ENCODE results near the gene LDLRAP1.
"Not testable (repeated sequence)": the region's sequence is repeated elsewhere in the genome, so short reads cannot be mapped to it uniquely, and the experiment has no call there.

Gene LDLRAP1

DNA sequence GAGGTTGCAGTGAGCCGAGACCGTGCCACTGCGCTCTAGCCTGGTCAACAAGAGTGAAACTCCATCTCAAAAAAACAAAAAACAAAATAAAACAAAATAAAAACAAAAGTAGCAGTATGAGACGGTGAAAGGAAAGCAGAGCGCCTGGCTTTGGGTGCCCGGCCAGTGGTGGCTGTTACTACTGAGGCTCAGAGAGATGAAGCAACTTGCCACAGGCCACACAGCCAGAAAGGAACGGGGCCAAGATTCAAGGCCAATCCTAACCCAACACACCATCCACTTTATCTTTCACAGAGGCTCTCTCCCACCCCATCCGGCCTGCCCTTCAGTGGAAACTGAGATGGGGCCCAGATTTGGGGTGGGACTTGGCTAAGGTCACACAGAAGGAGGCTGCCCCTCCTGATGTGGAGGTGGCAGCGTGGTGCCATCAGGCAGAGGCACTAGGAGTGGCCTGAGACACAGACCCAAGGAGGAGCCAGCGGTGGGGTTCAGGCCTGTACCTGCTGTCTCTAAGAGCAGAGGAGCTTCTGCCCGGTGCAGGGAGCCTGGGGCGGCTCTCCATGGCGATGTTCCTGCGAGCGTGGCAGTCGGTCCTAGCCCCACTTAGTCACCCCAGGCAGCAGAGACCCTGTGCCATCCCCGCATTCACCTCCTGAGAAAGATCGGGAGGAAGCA, 33.2 kb downstream of the LDLRAP1 start:
- DNase-seq = no peak

GRCh38 chr1:25577134-25577920, 33.9 kb downstream of the LDLRAP1 start:
- DNase-seq = no peak

- no peak for DNase-seq
Observed at GRCh38 chr1:25579292-25580252, 36.2 kb downstream of the LDLRAP1 start.

DNA sequence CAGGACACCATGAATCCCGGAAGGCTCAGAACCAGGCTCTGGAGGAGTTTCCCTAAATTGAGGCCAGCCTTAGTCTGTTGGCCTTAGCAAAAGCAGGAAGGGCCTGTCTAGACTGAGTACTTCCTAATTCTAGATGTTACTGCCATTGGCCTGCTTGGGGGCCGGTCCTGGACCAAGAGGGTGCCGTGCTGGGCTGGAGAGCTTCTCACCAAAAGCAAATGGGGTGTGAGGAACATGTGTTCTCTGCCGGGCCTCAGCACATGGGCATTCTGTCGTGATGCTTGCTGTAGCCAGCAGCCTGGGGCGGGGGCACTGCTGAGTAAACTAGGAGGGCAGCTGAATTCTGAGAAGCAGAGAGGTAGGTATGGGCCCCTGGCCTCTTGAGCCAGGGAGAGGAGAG, 37.5 kb downstream of the LDLRAP1 start:
- DNase-seq = no peak

DNA sequence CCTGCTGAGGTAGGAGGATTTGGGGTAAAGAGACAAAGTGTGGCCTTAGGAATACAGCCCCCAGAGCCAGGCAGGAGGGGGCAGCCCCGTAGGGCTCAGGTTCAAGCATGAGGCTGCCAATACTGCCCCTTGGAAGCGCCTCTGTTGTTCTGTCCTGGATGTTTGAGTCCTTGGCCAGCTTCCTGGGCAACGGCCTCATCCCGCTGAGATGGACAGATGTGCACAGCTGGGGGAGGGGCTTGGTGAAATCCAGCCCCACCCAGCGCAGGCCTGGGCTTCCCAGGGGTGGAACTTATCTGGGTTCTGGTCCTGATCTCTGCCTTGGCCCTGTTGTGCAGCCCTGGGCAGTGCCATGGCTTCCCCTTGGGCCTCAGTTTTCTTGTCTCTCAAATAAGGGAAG, 38.4 kb downstream of the LDLRAP1 start:
- DNase-seq = no peak

DNA sequence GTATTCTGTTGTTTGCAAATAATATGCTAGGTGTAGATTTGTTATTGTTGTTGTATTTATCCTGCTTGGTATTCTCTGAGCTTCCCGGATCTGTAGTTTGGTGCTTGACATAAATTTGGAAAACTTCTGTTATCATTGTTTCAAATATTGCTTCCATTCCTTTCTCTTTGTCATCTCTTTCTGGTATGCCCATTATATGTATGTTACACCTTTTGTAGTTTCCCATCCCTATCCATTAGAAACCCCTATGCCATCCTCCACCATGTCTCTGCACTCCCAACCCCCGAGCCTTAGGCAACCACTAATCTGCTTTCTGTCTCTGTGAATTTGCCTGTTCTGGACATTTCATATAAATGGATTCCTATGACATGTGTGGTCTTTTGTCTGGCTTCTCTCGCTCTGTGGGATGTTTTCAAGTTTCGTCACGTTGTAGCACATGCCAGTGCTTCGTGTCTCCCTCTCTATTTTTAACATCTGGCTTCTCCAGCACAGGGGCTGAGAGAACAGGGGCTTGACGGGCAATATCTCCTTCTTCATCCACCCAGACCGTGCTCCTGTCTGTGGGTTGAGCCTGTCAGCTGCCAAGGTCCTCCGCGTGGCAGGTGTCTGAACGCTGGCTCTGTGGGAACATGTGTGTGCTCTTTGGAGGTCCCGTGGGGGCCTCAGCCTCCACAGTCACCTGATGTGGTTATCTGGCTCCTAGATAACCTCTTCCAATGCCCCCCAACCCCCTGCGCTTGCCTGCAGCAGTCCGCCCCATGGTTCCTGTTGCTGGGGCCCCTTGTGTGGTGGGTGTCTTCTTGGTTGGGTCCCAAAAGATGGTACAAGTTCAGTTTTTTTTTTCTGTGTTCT, 40.3 kb downstream of the LDLRAP1 start:
- DNase-seq = no peak

DNA sequence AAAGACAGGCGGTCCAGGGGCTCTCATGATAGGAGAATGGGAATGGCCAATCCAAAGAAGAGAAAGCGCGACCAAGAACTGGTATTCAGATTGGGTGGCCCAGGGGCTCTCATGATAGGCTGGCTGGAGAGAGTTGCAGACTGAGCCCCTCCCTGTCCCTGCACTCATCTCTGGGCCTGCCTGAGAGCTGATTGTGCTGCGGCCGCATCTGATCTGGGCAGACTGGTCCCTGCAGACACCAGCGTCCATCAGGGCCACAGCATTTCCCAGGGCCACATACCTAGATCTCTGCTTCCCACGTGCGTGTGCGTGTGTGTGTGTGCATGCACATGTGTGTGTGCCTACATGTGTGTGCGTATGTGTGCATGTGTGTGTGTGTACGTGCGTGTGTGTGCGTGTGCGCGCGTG, 42.8 kb downstream of the LDLRAP1 start:
- no peak for DNase-seq

DNA sequence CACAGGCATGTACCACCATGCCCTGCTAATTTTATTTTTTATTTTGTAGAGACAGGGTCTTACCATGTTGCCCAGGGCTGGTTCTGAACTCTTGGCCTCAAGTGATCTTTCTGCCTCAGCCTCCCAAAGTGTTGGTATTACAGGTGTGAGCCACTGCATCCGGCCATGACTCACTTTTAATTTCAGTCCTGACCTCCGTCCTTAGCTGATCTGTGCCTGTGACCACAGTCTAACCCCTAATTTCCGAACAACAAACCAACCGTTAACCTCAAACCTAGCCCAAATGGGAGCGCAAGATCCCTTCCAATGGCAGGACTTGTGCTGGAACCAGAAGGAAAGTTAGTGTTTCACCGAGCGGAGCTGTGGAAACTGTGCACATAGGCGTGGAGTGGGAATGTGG, 43.9 kb downstream of the LDLRAP1 start:
- no peak for DNase-seq

- not testable (repeated sequence) for DNase-seq
Observed at GRCh38 chr1:25588224-25588623, 44.8 kb downstream of the LDLRAP1 start.

GRCh38 chr1:25588786-25589185, 45.4 kb downstream of the LDLRAP1 start:
- DNase-seq = not testable (repeated sequence)

DNA sequence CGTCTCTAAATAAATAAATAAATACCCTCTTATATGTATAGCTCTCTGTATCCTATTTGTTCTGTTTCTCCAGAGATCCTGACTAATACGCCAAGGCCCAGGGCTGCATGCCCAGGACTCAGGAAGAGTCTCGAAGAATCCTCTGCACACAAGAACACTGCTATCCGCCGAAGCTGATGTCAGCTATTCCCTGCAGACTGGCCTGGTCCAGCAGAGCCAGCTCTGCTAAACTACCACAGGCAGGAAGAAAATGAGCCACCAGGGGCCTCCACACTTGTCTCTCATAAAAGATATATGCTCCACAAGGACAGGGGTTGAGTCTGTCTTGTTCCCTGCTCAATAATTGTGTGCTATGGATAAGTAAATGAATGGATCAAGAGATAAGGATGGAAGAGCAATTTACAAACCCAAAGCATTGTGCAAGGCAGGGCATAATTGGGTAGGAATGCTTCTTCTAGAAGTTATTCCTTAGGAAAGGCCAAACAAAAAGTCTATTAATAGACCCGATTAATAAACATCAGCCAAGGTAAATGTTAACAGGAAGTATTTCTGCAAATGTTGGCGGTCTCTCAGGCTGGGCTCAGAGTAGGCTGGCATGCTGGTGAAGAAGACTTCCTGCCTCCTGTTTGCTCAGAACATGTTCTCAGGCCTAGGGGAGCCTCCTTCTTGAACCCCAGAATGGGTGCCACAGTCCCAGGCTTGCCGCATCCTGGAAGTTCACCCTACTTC, 46.9 kb downstream of the LDLRAP1 start:
- no peak for DNase-seq

GRCh38 chr1:25593861-25594260, 50.5 kb downstream of the LDLRAP1 start:
- no peak for DNase-seq

- no peak for DNase-seq
Observed at GRCh38 chr1:25594971-25595370, 51.6 kb downstream of the LDLRAP1 start.

DNA sequence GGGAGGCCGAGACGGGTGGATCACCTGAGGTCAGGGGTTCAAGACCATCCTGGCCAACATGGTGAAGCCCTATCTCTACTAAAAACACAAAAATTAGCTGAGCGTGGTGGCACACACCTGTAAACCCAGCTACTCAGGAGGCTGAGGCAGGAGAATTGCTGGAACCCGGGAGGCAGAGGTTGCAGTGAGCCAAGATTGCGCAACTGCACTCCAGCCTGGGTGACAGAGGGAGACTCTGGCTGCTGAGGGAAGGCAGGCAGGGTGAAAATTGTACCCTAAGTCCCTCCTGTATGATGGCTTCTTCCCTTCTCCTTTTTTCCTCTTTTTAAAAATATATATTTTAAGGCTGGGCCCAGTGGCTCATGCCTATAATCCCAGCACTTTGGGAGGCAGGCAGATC, 53.2 kb downstream of the LDLRAP1 start:
- DNase-seq = not testable (repeated sequence)

DNA sequence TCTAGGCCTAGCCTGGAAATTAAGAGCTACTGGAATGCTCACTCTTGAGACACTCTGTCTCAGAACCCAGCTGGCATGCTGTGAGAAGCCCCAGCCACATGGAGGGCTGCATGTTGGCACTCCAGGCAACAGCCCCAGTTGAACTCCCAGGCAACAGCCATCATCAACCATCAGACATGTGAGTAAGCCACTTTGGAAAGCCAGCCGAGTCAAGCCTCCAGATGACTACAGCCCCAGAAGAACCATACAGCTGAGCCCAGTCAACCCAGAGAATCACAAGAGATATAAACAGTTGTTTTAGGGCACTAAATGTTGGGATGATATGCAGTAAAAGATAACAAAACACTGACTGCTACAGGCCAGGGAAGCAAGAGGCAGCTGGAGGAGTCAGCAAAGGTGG, 55.5 kb downstream of the LDLRAP1 start:
- DNase-seq = no peak

DNA sequence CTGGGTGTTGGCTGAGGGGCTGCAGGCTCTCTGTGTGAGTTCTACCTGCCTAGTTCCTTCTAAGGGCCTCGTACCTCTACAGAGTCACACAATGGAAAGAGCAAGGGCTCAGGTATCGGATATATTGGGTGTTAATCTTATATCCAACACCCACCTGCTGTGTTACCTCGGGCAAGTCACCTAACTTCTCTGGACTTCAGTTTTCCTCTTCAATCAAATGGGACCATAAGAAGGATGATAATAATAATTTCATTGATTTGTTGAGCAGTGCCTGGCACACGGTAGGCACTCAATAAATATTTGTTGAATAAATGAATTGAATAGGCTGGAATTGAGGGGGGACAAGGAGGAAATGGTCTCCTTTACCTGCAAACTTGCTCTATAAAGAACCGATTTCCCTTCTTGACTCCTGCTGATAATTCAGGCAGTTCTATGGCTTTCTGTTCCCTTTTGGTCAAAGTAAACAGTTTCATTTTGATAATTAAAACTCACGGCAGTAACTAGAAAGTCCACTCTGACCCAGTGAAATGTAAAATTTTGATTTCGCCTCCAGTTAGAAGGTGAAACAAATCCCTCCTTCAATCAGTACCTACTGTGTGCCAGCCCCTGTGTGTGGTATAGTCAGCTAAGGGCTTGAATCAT, 56.7 kb downstream of the LDLRAP1 start:
- DNase-seq = no peak

DNA sequence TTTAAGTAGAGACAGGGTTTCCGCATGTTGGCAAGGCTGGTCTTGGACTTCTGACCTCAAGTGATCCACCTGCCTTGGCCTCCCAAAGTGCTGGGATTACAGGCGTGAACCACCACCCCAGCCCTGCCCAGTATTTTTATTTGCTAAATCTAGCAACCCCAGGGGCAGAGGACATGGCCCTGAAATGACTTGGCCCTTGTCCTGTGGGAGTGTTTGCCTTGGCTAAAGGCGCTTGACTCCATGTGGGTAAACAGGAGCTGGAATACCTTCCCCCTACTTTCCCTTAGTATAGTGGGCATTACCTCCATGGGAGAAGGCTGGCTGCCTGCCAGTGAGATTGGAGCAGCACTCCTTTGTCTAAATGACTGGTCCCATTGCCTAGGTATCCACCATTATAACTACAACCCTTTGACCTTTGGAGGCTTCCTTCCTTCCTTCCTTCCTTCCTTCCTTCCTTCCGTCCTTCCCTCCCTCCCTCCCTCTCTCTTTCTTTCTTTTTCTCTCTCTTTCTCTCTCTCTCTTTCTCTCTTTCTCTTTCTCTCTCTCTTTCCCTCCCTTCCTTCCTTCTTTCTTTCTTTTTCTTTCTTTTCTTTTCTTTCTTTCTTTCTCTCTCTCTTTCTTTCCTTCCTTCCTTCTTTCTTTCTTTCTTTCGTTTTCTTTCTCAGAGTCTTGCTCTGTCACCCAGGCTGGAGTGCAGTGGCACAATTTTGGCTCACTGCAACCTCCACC, 57.7 kb downstream of the LDLRAP1 start:
- DNase-seq = not testable (repeated sequence)

DNA sequence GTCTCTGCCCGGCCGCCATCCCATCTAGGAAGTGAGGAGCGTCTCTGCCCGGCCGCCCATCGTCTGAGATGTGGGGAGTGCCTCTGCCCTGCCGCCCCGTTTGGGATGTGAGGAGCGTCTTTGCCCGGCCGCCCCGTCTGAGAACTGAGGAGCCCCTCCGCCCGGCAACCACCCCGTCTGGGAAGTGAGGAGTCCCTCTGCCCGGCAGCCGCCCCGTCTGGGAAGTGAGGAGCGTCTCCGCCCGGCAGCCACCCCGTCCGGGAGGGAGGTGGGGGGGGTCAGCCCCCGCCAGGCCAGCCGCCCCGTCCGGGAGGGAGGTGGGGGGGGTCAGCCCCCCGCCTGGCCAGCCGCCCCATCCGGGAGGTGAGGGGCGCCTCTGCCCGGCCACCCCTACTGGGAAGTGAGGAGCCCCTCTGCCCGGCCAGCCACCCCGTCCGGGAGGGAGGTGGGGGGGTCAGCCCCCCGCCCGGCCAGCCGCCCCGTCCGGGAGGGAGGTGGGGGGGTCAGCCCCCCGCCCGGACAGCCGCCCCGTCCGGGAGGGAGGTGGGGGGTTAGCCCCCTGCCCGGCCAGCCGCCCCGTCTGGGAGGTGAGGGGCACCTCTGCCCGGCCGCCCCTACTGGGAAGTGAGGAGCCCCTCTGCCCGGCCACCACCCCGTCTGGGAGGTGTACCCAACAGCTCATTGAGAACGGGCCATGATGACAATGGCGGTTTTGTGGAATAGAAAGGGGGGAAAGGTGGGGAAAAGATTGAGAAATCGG, 60.6 kb downstream of the LDLRAP1 start:
- not testable (repeated sequence) for DNase-seq

- no peak for DNase-seq
Observed at GRCh38 chr1:25607123-25607522, 63.7 kb downstream of the LDLRAP1 start.
